NCI-H2227 treated with DMSO at 0.1 percent for 48 hours (cell line): ENCODE measurements around the gene CAT.
"Not testable (repeated sequence)": the region's sequence is repeated elsewhere in the genome, so short reads cannot be mapped to it uniquely, and the experiment has no call there.

Experiments used
- DNase-seq: peaks from one replicate; lab custom pipeline; 2025; lab: John Stamatoyannopoulos, UW

The CAT gene

DNA sequence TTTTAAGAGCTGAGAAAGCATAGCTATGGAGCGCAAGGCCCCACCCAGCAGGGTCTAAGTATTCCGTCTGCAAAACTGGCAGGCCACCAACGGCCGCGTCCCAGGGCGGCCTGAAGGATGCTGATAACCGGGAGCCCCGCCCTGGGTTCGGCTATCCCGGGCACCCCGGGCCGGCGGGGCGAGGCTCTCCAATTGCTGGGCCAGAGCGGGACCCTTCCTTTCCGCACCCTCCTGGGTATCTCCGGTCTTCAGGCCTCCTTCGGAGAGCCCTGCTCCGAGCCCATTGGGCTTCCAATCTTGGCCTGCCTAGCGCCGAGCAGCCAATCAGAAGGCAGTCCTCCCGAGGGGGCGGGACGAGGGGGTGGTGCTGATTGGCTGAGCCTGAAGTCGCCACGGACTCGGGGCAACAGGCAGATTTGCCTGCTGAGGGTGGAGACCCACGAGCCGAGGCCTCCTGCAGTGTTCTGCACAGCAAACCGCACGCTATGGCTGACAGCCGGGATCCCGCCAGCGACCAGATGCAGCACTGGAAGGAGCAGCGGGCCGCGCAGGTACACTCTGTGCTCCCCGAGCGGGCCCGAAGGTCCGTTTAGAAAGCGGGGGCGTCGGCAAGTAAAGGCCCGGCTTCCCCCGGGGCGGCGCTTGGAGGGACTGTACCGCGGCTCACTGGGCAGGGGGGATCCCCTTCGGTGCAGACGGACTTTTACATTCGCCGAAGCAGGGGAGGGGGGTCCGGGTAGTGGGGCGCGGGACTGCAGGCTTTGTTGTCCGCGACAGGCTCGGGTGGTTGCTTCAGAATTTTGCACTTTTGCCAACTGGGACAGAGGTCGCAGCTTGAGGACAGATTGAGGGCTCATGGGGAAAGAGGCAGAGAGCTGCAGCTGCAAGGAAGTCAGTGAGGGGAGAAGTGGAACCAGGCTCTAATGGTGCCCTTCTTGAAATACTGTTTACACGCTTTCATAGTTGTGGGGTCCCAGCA is at the start of gene CAT:
TSS of gene CAT (plus strand) at position 406 of the 979 bp plus-strand sequence. CDS start at position 486, 80 bp downstream.
- peak; percentile 96 for DNase-seq

DNA sequence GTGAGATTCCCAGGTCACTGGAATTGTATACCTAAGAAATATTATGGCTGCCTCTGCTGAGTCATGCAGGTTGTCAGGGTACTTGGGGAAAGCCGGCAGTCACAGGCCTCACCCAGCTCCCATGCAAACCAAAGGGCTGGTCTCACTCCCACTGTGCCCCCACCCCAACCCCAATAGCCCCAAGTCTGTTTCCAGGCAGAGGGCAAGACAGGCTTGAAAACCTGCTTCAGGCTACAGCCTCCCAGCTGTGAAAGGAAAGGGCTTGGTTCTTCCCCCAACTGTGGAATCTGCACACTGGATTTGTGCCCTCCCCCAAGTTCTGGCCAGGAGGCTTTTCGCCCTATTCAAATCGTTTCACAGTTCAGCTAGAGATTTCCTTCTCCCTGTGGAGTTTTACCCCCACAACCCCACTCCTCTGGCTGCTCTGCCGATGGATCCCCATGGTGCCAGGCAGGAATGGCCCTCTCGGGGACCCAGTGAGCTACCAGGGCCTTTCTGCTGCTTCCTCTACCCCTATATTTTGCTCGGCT is 43.9 kb upstream of the CAT start:
- DNase-seq = no peak

DNA sequence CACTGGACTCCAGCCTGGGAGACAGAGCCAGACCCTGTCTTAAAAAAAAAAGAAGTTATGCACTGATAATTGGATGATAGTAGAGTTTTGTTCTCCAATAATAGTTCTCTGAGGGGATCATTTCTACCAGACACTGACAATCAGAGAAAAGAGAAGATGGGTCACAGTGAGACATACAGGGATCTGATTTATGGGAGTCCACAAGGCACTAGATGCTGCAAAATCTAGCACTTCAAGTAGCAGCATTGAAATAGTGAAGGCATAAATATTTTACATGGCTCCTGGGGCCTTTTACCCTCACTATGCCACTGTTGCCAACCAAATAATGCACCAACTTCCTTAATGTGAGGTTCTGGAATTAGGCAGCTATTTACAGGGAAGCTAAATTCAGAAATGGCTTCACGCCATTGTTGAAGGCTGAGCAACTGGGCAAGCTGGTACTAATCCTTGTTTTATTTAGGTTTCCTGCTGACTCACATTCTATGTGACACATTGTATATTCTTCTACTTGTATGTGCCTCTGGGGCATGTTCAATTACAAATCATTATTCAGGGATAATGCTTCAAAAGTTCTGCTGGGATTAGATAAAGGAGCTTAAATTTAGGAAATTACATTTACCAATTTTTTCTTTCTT is 42.7 kb upstream of the CAT start:
- no peak for DNase-seq

DNA sequence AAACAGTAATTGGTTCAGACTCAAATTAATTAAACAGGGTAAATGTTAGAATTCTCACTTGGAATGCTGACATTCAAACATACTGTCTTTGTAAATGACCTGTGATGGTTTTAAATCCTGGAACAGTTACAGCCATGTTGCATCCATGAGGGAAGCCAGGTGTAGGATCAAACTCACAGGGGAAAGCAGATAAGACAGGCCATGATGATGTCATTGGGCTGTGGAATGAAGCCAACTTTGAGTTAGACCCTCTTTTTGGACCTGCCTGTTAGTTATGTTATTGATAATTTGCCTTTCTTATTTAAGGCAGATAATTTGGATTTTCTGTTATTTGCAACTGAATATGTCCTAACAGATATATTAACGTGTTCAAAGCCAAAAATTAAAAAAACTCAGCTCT is 41.6 kb upstream of the CAT start:
- DNase-seq = no peak

DNA sequence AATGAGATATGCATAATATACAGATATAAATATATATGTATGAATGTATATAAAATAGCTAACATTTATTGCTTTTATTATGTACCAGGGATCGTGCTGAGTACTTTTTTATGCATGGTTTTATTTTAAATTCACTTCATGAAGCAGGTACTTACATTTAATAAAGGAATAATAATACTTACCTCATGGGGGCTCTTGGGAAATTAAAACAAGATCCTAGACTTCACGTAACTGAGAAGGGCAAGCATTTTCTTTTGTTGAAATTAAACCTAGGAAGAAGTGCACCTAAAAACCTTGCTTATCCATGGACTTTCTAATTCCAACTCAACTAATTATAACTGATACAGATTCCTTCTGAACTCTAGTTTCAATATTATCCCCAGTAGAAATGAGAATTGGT is 40.9 kb upstream of the CAT start:
- DNase-seq = no peak

DNA sequence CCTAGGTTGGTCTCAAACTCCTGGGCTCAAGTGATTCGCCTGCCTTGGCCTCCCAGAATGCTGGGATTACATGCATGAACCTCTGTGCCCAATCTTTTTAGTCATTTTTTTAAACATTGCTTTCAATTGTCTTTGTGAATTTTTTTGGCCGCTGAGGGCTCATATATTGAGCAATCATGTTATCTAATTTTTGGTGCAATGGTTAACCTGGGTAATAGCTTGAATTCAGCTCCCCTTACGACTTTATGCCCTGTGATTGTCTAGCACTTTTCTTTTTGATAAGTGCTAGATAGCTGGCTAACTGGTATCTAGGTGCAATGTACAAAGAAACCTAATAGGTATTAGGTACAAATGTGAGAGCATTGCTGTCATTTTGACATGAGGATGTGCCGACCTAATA is 35.3 kb upstream of the CAT start:
- DNase-seq = no peak

DNA sequence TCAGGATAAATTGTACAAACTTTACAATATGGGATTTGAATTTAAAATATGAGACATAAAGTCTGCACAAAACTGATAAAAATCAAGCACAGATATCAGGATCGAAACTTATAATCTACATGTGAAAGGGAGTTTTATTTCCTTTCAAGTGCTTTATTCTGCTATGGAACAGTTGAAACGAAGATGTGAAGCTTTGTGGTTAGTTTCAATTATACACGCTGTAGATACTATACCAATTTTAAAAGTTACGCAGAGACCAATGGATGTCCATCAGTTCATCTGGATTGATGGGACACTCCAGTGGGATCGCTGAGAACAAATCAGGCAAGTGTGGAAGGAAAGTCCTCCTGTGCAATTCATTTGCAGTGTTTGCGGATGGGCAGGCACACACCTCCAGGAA is 34.5 kb upstream of the CAT start:
- DNase-seq = no peak

DNA sequence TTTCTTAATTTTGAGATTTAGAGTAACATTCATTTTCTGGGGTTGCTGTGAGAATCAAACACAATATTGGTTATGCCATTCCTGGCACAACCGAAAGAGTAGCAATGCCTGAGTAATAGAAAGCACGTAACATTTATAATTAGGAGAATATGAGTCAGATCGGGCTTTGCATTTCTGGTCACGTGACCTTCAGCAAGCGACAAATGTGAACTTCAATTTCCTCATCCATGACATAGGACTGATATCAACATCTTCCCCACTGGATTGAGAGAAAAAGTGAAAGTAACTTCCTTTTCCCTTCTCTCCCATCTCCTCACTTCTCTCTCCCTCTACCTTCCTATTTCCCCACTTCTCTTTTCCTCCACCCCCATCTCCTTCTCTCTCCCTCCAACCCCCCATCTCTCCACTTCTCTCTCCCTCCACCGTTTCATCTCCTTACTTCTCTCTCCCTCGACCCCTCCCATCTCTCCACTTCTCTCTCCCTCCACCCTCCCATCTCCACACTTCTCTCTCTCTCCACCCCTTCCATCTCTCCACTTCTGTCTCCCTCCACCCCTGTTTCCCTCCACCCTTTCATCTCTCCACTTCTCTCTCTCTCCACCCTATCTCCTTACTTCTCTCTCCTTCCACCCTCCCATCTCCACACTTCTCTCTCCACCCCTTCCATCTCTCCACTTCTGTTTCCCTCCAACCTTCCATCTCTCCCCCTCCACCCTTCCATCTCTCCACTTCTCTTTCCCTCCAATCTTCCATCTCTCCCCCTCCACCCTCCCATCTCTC is 33.5 kb upstream of the CAT start:
- no peak for DNase-seq

DNA sequence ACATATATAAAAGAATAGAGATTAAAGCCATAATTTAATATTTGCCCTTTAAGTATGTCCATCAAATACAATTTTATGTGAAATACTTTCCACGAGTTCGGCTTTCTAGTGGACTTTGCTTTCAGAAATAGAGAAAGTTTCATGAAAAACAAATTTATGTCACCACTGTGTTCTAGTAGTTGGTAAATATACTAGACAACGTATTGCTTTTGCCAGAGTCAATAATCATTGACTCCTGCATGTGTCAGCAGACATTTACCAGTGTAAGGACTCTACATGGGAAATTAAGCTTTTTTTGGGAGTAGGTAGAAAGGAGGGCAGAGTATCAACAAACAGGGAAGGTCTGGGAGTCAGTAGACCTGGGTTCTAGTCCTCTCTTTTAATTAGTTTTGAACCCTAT is 32.3 kb upstream of the CAT start:
- no peak for DNase-seq

DNA sequence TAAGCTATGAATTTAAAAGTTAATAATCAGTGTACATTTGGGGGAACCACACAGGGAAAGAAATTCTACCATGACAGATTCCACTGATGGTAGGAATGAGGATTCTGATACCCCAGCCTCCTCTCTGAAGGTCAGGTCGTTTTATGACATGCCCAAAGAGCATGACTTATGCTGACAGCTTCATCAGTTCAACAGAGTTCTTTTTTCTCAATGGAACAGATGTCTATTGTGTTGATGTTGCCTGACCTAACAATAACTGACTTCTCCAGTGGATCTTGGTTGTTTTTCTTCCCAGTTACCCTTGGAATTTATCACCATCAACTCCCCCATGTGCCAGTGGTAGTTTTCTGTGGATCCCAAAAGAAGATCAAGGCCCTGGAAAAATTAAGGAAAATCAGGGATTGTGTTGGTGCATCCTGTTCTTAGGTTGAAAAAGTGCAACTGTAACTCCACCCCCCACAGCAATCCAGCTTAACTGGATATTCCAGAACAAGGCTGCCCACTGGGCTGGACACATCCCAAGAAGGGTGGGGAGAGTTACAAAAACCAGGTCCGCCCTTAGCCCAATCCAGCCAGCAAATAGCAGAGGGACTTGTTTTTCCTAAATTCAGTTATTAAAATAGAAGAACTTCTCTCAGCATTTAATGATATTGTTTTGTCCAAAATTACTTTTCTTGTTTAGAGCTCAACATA is 31.5 kb upstream of the CAT start:
- no peak for DNase-seq

DNA sequence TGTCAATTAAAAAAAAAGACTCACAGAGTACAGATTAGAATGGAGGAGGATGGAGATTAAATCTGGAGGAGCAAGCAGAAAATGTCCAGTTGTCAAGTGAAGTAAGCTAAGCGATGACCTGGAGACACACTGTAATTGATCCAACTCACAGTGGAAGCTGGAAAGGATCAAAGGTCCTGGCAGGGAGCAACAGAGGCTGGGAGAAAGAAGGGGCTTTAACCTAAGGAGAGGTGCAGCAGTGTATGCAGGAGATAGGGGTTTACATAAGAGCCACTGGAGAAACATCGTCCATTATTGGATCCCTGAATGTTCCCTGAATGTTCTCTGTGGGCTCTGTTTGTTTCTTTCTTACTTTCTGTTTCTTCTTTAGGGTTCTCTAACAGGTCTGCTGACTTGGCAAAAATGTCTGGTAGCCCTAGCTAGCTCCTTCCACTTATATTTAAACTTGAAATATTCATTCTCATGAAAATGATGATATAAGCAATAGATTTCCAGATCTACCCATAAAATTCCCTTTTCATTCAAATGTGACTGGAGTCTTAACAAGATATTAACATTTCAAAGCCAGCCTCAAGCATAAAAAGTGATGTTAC is 30.1 kb upstream of the CAT start:
- no peak for DNase-seq

DNA sequence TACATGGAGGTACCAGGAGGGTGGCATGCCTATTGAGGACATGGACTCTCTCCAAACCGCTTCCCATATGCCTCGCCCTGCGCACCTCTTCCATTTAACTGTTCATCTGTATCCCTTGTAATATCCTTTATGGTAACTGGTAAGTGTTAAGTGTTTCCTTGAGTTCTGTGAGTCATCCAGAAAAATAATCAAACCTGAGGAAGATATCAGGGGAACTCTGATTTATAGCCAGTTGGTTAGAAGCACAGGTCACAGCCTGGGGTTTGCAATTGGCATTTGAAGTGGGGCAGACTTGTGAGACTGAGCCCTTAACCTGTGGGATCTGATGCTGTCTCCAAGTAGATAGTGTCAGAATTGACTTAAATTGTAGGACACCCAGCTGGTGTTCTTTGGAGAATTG is 27.6 kb upstream of the CAT start:
- DNase-seq = no peak

DNA sequence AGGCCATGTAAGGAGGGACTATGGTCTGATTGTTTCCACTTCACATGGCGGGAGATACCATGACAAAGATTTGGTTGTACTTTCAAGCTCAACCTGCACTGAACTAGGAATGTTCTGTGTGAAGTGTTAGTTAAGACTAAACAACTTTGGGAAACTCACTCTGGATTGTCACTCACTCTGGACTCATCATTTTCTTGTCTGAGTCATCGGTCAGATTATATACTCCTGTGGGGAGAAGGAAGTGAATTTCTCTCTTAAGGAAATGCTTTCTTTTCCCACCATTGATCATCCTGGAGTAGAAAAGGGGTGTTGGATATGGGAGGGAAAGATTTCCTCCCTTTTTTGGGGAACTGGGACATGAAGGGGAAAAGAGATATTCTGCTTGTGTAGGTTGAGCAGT is 26.9 kb upstream of the CAT start:
- DNase-seq = no peak

DNA sequence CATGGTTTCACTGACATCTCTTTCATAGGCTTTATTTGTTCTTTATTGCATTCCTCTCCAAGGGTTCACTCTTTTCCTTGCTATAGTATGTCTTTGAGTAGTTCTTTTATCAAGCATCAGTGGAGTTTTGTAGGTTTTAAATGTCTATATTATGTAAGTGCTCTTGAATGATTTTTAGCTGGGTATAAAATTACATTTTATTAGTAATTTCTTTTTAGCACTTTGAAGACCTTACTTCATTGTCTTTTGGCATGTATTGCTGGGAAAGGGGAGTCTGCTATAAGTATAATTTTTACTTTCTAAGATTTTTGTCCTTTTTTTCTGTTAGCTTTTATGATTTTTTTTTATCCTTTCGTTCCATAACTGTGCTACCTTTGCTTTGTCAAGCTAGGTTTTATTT is 25.5 kb upstream of the CAT start:
- no peak for DNase-seq

DNA sequence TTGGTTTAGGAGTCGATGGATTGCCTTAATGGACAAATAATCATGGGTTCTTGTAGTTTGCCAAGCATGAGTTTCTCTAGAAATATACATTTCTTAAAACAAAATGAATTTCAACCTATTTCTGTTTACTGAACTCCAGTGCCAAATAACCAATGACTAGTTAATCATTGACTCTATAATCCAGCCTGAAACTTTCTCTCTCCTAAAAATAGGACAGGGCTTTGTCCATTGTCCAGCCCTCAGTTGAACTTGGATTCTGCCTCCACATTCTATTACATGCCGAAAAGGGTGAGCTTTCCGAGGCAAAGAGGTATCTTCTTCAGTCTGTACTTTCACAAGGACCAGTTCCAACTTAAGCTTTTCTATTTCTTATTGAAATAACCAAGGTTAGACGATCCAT is 23.2 kb upstream of the CAT start:
- DNase-seq = no peak

DNA sequence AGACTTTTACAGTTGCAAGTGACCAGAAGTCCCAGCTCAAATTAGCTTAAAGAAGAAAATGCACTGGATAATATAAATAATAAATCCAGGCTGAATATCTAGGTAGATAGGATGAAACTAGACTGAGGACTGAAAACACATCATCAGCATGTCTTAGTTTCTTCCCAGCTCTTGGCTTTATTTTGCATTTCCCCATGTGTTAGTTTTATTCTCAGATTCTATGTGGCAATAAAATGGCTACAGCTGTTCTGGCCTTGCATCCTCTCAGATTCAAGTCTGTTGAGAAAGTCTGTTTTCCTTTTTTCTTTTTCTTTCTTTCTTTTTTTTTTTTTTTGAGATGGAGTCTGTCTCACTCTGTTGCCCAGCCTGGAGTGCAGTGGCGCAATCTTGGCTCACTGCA is 22.6 kb upstream of the CAT start:
- no peak for DNase-seq

DNA sequence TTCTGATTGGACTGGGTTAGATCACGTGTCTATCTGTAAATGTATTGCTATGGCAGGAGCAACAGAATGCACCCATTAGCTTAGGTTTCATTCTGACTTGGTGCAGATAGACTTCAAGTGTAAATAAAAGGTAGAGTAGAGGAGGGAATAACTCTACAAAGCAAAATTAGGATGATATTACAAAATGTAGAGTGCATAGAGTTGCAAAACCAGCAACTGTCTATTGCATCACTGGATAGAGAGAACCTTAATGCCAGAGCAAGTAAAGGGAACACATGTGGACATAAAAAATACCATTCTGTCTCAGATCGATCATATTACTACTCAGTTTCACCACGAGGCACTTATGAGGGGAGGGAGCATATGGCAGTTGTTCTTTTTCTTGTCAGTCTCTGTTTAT is 22.0 kb upstream of the CAT start:
- no peak for DNase-seq

DNA sequence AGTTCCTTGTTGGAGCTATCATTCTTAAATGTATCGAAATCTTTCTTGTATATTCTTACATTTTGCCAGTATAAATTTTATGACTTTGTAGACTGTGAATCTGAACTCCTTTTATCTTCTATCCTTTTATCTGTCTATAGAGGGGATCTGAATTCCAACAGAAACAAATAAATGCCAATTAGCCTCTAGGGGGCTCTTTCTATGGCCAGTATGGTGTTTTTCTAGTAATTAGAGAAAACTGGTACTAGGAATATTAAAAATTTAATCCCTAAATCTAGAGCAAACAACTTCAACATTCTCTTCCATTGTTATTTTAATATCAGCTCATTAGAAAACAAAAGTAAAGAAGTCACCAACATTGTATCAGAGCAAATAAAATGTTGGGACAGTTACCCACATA is 21.5 kb upstream of the CAT start:
- DNase-seq = no peak

DNA sequence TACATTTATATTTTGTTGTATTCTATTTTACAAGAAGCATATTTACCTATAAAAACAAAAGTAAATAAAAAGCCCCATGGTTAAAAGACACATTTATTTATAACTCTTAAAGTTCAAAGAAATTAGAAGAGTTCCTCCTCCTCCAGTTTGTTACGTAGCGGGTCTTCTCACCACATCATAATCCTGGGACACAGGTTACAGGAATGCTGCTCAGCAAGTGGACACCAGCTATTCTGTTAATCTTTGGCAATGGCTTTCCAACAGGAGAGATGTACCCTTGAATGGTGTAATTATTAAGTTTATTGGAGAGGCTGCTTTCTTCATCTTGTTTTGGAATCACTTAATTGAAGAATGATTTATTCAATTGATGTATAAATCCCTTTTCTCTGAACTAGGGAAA is 19.6 kb upstream of the CAT start:
- no peak for DNase-seq

DNA sequence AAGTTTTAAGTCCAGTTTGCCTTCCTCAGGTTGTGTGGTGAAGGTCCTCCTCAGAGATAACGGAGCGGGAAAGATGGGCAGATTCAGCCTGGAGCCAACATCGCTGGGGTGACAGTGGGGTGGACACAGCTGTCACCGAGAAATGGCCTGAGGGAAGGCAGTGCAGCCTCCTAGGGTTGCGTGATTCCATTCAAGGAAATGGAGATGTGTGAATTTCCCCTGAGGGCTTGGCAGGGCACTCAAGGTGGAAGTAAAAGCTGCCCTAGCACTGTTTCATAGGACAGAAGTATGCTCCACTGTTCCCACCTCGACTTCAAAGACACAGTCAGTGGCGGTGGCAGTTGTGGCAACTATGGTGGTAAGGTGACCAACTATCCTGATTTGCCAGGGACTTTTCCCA is 15.4 kb upstream of the CAT start:
- no peak for DNase-seq

DNA sequence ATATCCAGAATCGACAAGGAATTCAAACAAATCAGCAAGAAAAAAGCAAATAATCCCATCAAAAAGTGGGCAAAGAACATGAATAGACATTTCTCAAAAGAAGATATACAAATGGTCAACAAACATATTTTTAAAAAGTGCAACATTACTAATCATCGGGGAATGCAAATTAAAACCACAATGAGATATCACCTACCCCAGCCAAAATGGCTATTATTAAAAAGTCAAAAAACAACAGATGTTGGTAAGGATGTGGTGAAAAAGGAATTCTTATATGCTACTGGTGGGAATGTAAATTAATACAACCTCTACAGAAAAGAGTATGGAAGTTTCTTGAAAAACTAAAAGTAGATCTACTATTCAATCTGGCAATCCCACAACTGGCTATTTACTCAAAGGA is 13.9 kb upstream of the CAT start:
- DNase-seq = not testable (repeated sequence)

DNA sequence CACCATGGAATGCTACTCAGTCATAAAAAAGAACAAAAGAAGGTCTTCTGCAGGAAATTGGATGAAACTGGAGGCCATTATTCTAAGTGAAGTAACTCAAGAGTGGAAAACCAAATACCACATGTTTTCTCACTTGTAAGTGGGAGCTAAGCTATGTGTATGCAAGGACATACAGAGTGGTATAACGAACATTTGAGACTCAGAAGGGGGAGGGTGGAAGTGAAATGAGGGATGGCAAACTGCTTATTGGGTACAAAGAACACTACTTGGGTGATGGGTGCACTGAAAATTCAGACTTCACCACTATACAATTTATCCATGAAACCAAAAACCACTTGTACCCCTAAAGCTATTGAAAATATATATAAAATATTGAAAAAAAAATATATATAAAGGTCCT is 13.4 kb upstream of the CAT start:
- DNase-seq = no peak
